ENCODE data around the gene FKBP14. TPM values are rescaled to one million over a fixed set of nuclear protein-coding genes. Genes with fewer than 3 reads are reported as not detected.
A peak's percentile ranks its signal among the peaks of the same experiment; 100 is the strongest.
"Not testable (repeated sequence)": the region's sequence is repeated elsewhere in the genome, so short reads cannot be mapped to it uniquely, and the experiment has no call there.

The FKBP14 gene
- total RNA-seq, 2 experiments from 2014 or later: 4.3 to 5.2 TPM

GRCh38 chr7:30066687-30067086 lies 40.2 kb upstream of the FKBP14 start:
- no peak overlapping the region for H3K27ac Mint-ChIP-seq
- intact Hi-C loops (cut with DNase I, micrococcal nuclease): loop anchor here in 1 of 2 experiments (10.0 kb wide), 2 partner anchors 312 to 498 kb away; no protein-coding TSS in a partner anchor
- no peak for TF ChIP-seq CTCF (IDR thresholded peaks at IDR 0.05)

GRCh38 chr7:30065746-30066145 lies 39.2 kb upstream of the FKBP14 start:
- H3K27me3 ChIP-seq (ENCODE audit: control insufficient read depth in 1 of 2, insufficient read depth in 2 of 2, low read length in 2 of 2): no peaks in the 10 kb centered on the region
- DNase-seq: no peak
- intact Hi-C loops (cut with DNase I, micrococcal nuclease): loop anchor here in 1 of 2 experiments (10.0 kb wide), 2 partner anchors 311 to 499 kb away; no protein-coding TSS in a partner anchor
- H3K36me3 Mint-ChIP-seq (ENCODE audit: low read depth): peaks cover 54% of the 10 kb centered on the region
- H3K4me3 ChIP-seq (ENCODE audit: low read length): no peak overlapping the region
- no peaks in the 10 kb centered on the region for H3K9me3 Mint-ChIP-seq
- no peak overlapping the region for H3K27ac Mint-ChIP-seq
- no peak overlapping the region for H3K4me3 Mint-ChIP-seq
- TF ChIP-seq CTCF (IDR thresholded peaks at IDR 0.05): no peak
- H3K27me3 Mint-ChIP-seq: no peaks in the 10 kb centered on the region
- no peak overlapping the region for H3K27ac ChIP-seq (ENCODE audit: low read depth in 1 of 2, low read length in 2 of 2)
- peaks cover 9% of the 10 kb centered on the region for H3K36me3 ChIP-seq (ENCODE audit: insufficient read depth, low read length)
- no peaks in the 10 kb centered on the region for H3K4me1 ChIP-seq (ENCODE audit: insufficient read depth, low read length)
- no peak for ATAC-seq (ENCODE audit: poor library complexity)
- peaks cover 17% of the 10 kb centered on the region for H3K4me1 Mint-ChIP-seq (ENCODE audit: low read depth)
- ChIA-PET POLR2A (no interaction called here), CTCF (no interaction called here)
- no peaks in the 10 kb centered on the region for H3K9me3 ChIP-seq (ENCODE audit: control insufficient read depth in 1 of 2, insufficient read depth in 1 of 2, low read length in 2 of 2)

More at GRCh38 chr7:30066687-30067086, 40.2 kb upstream of the FKBP14 start:
- CTCF ChIA-PET: no interaction called here
- no peaks in the 10 kb centered on the region for H3K9me3 Mint-ChIP-seq
- H3K4me1 Mint-ChIP-seq (ENCODE audit: low read depth): peaks cover 11% of the 10 kb centered on the region
- H3K4me3 Mint-ChIP-seq: no peak overlapping the region
- no peaks in the 10 kb centered on the region for H3K27me3 ChIP-seq (ENCODE audit: control insufficient read depth in 1 of 2, insufficient read depth in 2 of 2, low read length in 2 of 2)
- POLR2A ChIA-PET: no interaction called here
- no peak for ATAC-seq (ENCODE audit: poor library complexity)
- no peaks in the 10 kb centered on the region for H3K9me3 ChIP-seq (ENCODE audit: control insufficient read depth in 1 of 2, insufficient read depth in 1 of 2, low read length in 2 of 2)
- H3K4me3 ChIP-seq (ENCODE audit: low read length): no peak overlapping the region
- H3K36me3 ChIP-seq (ENCODE audit: insufficient read depth, low read length): peaks cover 9% of the 10 kb centered on the region
- DNase-seq: no peak
- no peak overlapping the region for H3K27ac ChIP-seq (ENCODE audit: low read depth in 1 of 2, low read length in 2 of 2)
- H3K27me3 Mint-ChIP-seq: no peaks in the 10 kb centered on the region
- peaks cover 62% of the 10 kb centered on the region for H3K36me3 Mint-ChIP-seq (ENCODE audit: low read depth)
- no peaks in the 10 kb centered on the region for H3K4me1 ChIP-seq (ENCODE audit: insufficient read depth, low read length)

GRCh38 chr7:30062587-30062986 lies 36.1 kb upstream of the FKBP14 start:
- Histone ChIP-seq H3K27me3 (ENCODE audit: control insufficient read depth in 1 of 2, insufficient read depth in 2 of 2, low read length in 2 of 2) (no peaks in the 10 kb centered on the region), H3K4me1 (ENCODE audit: insufficient read depth, low read length) (no peaks in the 10 kb centered on the region), H3K9me3 (ENCODE audit: control insufficient read depth in 1 of 2, insufficient read depth in 1 of 2, low read length in 2 of 2) (no peaks in the 10 kb centered on the region), H3K4me3 (ENCODE audit: low read length) (no peak overlapping the region), H3K36me3 (ENCODE audit: insufficient read depth, low read length) (peaks cover 6% of the 10 kb centered on the region), H3K27ac (ENCODE audit: low read depth in 1 of 2, low read length in 2 of 2) (no peak overlapping the region)
- ChIA-PET POLR2A (interaction anchor here (1.8 kb wide), 1 partner anchor 35 kb away, joined by 13 read pairs; the partner anchor contains the start of genes FKBP14 and PLEKHA8), CTCF (interaction anchor here (1.2 to 2.6 kb wide), 4 partner anchors 11 to 34 kb away, joined by 3 to 18 read pairs (median 5); partner anchors contain the start of genes FKBP14 and PLEKHA8)
- peaks cover 55% of the 10 kb centered on the region for H3K36me3 Mint-ChIP-seq (ENCODE audit: low read depth)
- H3K4me1 Mint-ChIP-seq (ENCODE audit: low read depth): peaks cover 21% of the 10 kb centered on the region
- DNase-seq (peak in 3 of 14 experiments; percentile 29 to 44 (median 38)), ATAC-seq (ENCODE audit: poor library complexity) (peak; percentile 61)
- peak; percentile 65 for TF ChIP-seq CTCF (IDR thresholded peaks at IDR 0.05)
- no peak overlapping the region for H3K27ac Mint-ChIP-seq
- H3K9me3 Mint-ChIP-seq: no peaks in the 10 kb centered on the region
- intact Hi-C loops (cut with DNase I, micrococcal nuclease): loop anchor here (1.0 to 10.0 kb wide), 6 partner anchors 36 to 502 kb away; partner anchors contain the start of gene FKBP14 (in 1 of the 2)
- H3K4me3 Mint-ChIP-seq: no peak overlapping the region
- H3K27me3 Mint-ChIP-seq: no peaks in the 10 kb centered on the region

- POLR2A ChIA-PET: interaction anchor here (0.7 to 1.8 kb wide), 2 partner anchors 34 to 53 kb away, joined by 4 to 13 read pairs; partner anchors contain the start of genes FKBP14 and PLEKHA8
- not testable (repeated sequence) for H3K27ac Mint-ChIP-seq; H3K9me3 Mint-ChIP-seq; H3K27me3 ChIP-seq (ENCODE audit: control insufficient read depth in 1 of 2, insufficient read depth in 2 of 2, low read length in 2 of 2); H3K4me3 ChIP-seq (ENCODE audit: low read length); H3K36me3 ChIP-seq (ENCODE audit: insufficient read depth, low read length); H3K27me3 Mint-ChIP-seq; H3K4me1 ChIP-seq (ENCODE audit: insufficient read depth, low read length); H3K4me3 Mint-ChIP-seq; H3K27ac ChIP-seq (ENCODE audit: low read depth in 1 of 2, low read length in 2 of 2); H3K9me3 ChIP-seq (ENCODE audit: control insufficient read depth in 1 of 2, insufficient read depth in 1 of 2, low read length in 2 of 2)
- ATAC-seq (ENCODE audit: poor library complexity) (peak; percentile 93), DNase-seq (peak in 13 of 14 experiments; percentile 10 to 58 (median 31))
- peaks cover 57% of the 10 kb centered on the region for H3K36me3 Mint-ChIP-seq (ENCODE audit: low read depth)
- CTCF ChIA-PET: interaction anchor here (0.8 to 2.6 kb wide), 9 partner anchors 8 to 77 kb away, joined by 3 to 18 read pairs (median 3); partner anchors contain the start of genes FKBP14 and PLEKHA8
- peaks cover 21% of the 10 kb centered on the region for H3K4me1 Mint-ChIP-seq (ENCODE audit: low read depth)
- intact Hi-C loops (cut with DNase I, micrococcal nuclease): loop anchor here (1.0 to 10.0 kb wide), 7 partner anchors 33 to 503 kb away; partner anchors contain the start of genes FKBP14 (in 1 of the 2) and PLEKHA8 (in 1 of the 2)
These were observed 35.3 kb upstream of the FKBP14 start for GRCh38 chr7:30061786-30062185.

All from CD4-positive, alpha-beta T cell (primary cell).